Transverse colon (tissue), 4 donors: ENCODE data around the gene TTLL5. TPM values are rescaled to one million over a fixed set of nuclear protein-coding genes. Genes with fewer than 3 reads are reported as not detected.

ENCODE experiments used
- DNase-seq: peaks from one replicate; pipeline ENCODE4 v3.0.0-alpha.2; 2019
- H3K27ac ChIP-seq, 4 donors: fragments of 200-600 bp; sonication (generic); 2 replicates each; pipeline ENCODE4 v1.5.1; 2016 to 2018; ENCODE audit warnings: inconsistent platforms in 4 of 4
- H3K27me3 ChIP-seq: fragments of 200-600 bp; sonication (generic); 2 replicates; pipeline ENCODE4 v1.5.1; 2017; ENCODE audit warnings: inconsistent platforms
- H3K36me3 ChIP-seq, 4 donors: fragments of 200-600 bp; sonication (generic); 2 replicates each; pipeline ENCODE4 v1.5.1; 2017 to 2019; ENCODE audit warnings: inconsistent platforms in 4 of 4
- H3K4me1 ChIP-seq, 4 donors: fragments of 200-600 bp; sonication (generic); 2 replicates each; pipeline ENCODE4 v1.5.1; 2017 to 2020; ENCODE audit warnings: inconsistent platforms in 4 of 4
- H3K4me3 ChIP-seq, 4 donors: fragments of 200-600 bp; sonication (generic); 1 replicate in 1 of 4; 2 replicates in 3 of 4; pipeline versions ENCODE4 v1.5.1 to v1.6.1; 2017 to 2019; ENCODE audit warnings: inconsistent platforms in 4 of 4
- H3K9me3 ChIP-seq, 2 donors: fragments of 200-600 bp; sonication (generic); 2 replicates each; pipeline ENCODE4 v1.5.1; 2017 to 2019; ENCODE audit warnings: inconsistent platforms in 2 of 2
- CTCF ChIP-seq, 5 experiments: fragments of 200-600 bp in 3 of 5; fragments of 450-650 bp in 2 of 5; sonication (generic) in 3 of 5; IDR thresholded peaks; 1 replicate in 2 of 5; 2 replicates in 3 of 5; pipeline ENCODE4 v1.5.1; 2016 to 2017; ENCODE audit warnings: antibody characterized with exemption in 5 of 5, inconsistent platforms in 3 of 5, mild to moderate bottlenecking in 2 of 5, moderate library complexity in 1 of 5
- EP300 ChIP-seq: sonication (generic); formaldehyde crosslinking; IDR thresholded peaks from one replicate; pipeline ENCODE4 v1.6.1; 2017; ENCODE audit warnings: antibody characterized with exemption, low read depth
- POLR2A ChIP-seq: fragments of 450-650 bp; IDR thresholded peaks from one replicate; pipeline ENCODE4 v1.6.1; 2016; ENCODE audit warnings: antibody characterized with exemption, mild to moderate bottlenecking, moderate library complexity
- POLR2AphosphoS5 ChIP-seq, 3 donors: sonication (generic); formaldehyde crosslinking; IDR thresholded peaks; one replicate each; pipeline ENCODE4 v1.6.1; 2016; ENCODE audit warnings: antibody characterized with exemption in 3 of 3
- WGBS, 2 donors: methylation state at CpG; one replicate each; pipeline ENCODE4 v1.1.5; 2018; ENCODE audit warnings: low coverage in 1 of 2; 5-methylcytosine and 5-hydroxymethylcytosine counted together
- in situ Hi-C, 4 donors: fragments of 200-750 bp; cut with MboI; loops; one replicate each; pipeline versions ENCODE4 v1.15.0 to v1.15.1; 2017; ENCODE audit warnings: low sequenced_read_pairs in 3 of 4, low pct_ligation_motif_present in 1 of 4, low pct_unique_long_range_greater_than_20kb in 1 of 4
- intact Hi-C: fragments of 100-400 bp; cut with DNase I; formaldehyde crosslinking; loops from one replicate; pipeline ENCODE4 v1.15.1; 2023; ENCODE audit warnings: low total_unique reads
- total RNA-seq, 4 donors: library from RNA; depleted of rRNA; stranded (reverse); fragments of >200 nt; gene quantifications; one replicate each; pipeline ENCODE4 v1.1.0, GENCODE V29; 2016

Gene TTLL5
- total RNA-seq, 4 donors from 2014 or later = 16.1 to 264 (median 40.8) TPM

GRCh38 chr14:75835156-75835725 is 174.2 kb downstream of the TTLL5 start:
- Histone ChIP-seq H3K27me3 (no peaks in the 10 kb centered on the region), H3K36me3 (no peaks in the 10 kb centered on the region), H3K9me3 (no peaks in the 10 kb centered on the region), H3K4me3 (no peak overlapping the region), H3K27ac (no peak overlapping the region), H3K4me1 (peaks cover 0 to 24% (median 8%) of the 10 kb centered on the region in 4 donors)
- intact Hi-C loops (no loop called here), in situ Hi-C loops (no loop called here)
- no peak for DNase-seq
- TF ChIP-seq POLR2A (no peak), EP300 (no peak), POLR2AphosphoS5 (IDR thresholded peaks at IDR 0.05) (no peak), CTCF (IDR thresholded peaks at IDR 0.05) (no peak)

GRCh38 chr14:75835737-75836136 is 174.7 kb downstream of the TTLL5 start:
- in situ Hi-C loops = no loop called here
- DNase-seq = no peak
- H3K27ac ChIP-seq = no peak overlapping the region
- intact Hi-C loops = no loop called here
- H3K4me3 ChIP-seq = no peak overlapping the region
- peaks cover 0 to 23% (median 8%) of the 10 kb centered on the region in 4 donors for H3K4me1 ChIP-seq
- no peaks in the 10 kb centered on the region for H3K9me3 ChIP-seq
- H3K36me3 ChIP-seq = no peaks in the 10 kb centered on the region
- TF ChIP-seq EP300 = no peak
- no peak for TF ChIP-seq POLR2AphosphoS5 (IDR thresholded peaks at IDR 0.05)
- no peak for TF ChIP-seq POLR2A
- no peak for TF ChIP-seq CTCF (IDR thresholded peaks at IDR 0.05)
- whole genome bisulfite sequencing, 2 donors = 88 to 100% methylated on average over 1 of the region's 1 CpG
- no peaks in the 10 kb centered on the region for H3K27me3 ChIP-seq

DNA sequence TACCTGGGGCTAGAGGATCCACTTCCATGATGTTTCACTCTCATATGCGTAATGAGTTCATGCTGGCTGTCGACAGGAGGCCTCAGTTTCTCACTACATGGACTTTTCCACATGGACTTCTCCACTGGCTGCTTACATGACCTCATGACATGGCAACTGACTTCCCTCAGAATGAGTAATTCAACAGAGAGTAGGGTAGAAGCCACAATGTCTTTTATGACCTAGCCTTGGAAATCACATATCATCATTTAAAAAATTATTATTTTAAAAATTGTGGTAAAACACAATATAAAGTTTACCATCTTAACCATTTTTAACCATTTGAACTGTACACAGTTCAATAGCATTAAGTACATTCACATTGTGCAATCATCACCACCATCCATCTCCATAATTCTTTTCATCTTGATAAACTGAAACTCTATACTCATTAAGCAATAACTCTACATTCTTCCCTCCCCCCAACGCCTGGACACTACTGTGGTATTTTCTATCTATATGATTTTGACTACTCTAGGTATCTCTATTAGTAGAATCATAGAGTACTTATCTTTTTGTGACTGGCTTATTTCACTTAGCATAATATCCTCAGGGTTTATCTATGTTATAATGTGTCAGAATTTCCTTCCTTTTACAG is 176.2 kb downstream of the TTLL5 start:
- 94 to 100% methylated on average over 3 of the region's 3 CpGs for whole genome bisulfite sequencing, 2 donors
- in situ Hi-C loops = no loop called here
- Histone ChIP-seq H3K4me3 (no peak overlapping the region), H3K9me3 (no peaks in the 10 kb centered on the region), H3K36me3 (no peaks in the 10 kb centered on the region), H3K27me3 (no peaks in the 10 kb centered on the region), H3K4me1 (peaks cover 0 to 10% (median 6%) of the 10 kb centered on the region in 4 donors), H3K27ac (no peak overlapping the region)
- no peak for DNase-seq
- TF ChIP-seq POLR2A (no peak), POLR2AphosphoS5 (IDR thresholded peaks at IDR 0.05) (no peak), CTCF (IDR thresholded peaks at IDR 0.05) (no peak)
- intact Hi-C loops = no loop called here

- H3K27ac ChIP-seq = no peak overlapping the region
- H3K36me3 ChIP-seq = no peaks in the 10 kb centered on the region
- WGBS, 2 donors = 88 to 91% methylated on average over 3 to 5 of the region's 5 CpGs
- intact Hi-C loops (no loop called here), in situ Hi-C loops (no loop called here)
- H3K27me3 ChIP-seq = no peaks in the 10 kb centered on the region
- no peak for DNase-seq
- TF ChIP-seq POLR2AphosphoS5 (IDR thresholded peaks at IDR 0.05) (no peak), CTCF (IDR thresholded peaks at IDR 0.05) (no peak), EP300 (no peak), POLR2A (no peak)
- H3K4me3 ChIP-seq = no peak overlapping the region
- peaks cover 4 to 8% (median 5%) of the 10 kb centered on the region in 4 donors for H3K4me1 ChIP-seq
- no peaks in the 10 kb centered on the region for H3K9me3 ChIP-seq
These were observed 179.9 kb downstream of the TTLL5 start for GRCh38 chr14:75840911-75841310.
